ENCODE data around the gene SPRY4.
"Not testable (repeated sequence)": the region's sequence is repeated elsewhere in the genome, so short reads cannot be mapped to it uniquely, and the experiment has no call there.

Gene SPRY4

DNA sequence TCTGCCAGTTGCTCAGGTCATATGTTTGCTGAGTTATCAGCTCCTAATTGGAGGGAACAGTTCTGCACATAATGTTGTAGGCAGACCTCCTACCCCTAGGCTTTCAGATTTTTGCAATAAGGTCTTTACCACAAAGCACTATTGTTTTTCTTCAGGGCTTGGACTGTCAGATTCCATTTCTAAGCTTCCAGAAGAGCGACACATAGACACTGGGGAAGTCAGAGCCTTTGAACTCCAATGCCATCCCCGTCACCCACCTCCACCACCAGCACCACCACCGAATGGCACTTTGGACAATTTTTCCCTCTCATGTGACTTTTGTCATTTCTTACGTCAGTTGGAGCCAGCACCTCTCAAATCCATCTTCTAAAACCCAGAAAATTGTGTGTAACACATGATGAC, 28.3 kb upstream of the SPRY4 start:
- no peaks in the 10 kb centered on the region for H3K36me3 Mint-ChIP-seq (ENCODE audit: low read depth)
- H3K4me3 Mint-ChIP-seq: no peak overlapping the region
- H3K27me3 Mint-ChIP-seq: peaks cover 59% of the 10 kb centered on the region
- no peaks in the 10 kb centered on the region for H3K9me3 Mint-ChIP-seq
- H3K4me1 Mint-ChIP-seq (ENCODE audit: low read depth): peaks cover 13% of the 10 kb centered on the region
- H3K27ac Mint-ChIP-seq: no peak overlapping the region
- intact Hi-C loops (cut with micrococcal nuclease): no loop called here

DNA sequence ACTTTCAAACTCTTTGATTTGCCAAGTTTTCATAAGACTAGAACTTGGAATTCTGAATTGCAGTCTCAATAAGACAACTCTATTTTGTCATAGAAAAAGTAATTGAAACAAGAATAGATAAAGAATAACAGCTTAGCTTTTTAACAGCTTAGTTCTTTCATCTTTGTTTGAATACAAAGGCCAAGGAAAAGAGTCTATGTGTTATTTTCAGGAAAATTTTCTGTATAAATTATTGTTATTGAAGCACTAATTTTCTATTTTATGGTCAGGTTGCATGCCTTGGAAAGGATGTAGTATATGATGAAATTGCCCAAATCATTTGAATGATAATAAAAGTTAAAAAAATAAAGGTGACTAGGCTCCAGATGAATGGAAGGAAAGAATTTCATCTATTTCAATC, 25.2 kb upstream of the SPRY4 start:
- H3K27me3 Mint-ChIP-seq: peaks cover 64% of the 10 kb centered on the region

DNA sequence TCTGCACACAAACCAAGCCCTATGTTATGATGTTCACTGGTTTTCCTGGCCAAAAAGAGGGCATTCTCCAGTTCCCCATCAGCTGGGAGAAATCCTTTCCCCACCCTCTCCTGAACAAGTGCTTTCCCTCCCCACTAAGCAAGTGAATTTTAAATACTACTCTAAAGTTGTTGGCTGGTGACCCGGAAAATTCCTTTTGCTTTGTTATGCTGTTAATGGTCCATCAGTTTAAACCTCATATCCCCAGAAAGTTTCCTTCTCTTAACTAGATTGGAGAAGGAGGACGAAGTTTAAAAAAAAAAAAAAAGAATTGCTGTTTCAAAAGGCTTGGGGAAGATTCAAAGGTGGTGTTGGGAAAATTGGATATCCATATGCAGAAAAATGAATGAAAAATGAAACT, 21.9 kb upstream of the SPRY4 start:
- H3K36me3 Mint-ChIP-seq (ENCODE audit: low read depth): no peaks in the 10 kb centered on the region
- no peak overlapping the region for H3K4me3 Mint-ChIP-seq
- H3K27me3 Mint-ChIP-seq: peaks cover 74% of the 10 kb centered on the region
- no peaks in the 10 kb centered on the region for H3K4me1 Mint-ChIP-seq (ENCODE audit: low read depth)
- H3K9me3 Mint-ChIP-seq: peaks cover 29% of the 10 kb centered on the region
- intact Hi-C loops (cut with micrococcal nuclease): no loop called here
- no peak overlapping the region for H3K27ac Mint-ChIP-seq

More for the DNA sequence above, 25.2 kb upstream of the SPRY4 start:
- Mint-ChIP-seq H3K4me1 (ENCODE audit: low read depth) (peaks cover 4% of the 10 kb centered on the region), H3K9me3 (peaks cover 6% of the 10 kb centered on the region), H3K4me3 (no peak overlapping the region), H3K27ac (no peak overlapping the region), H3K36me3 (ENCODE audit: low read depth) (no peaks in the 10 kb centered on the region)
- intact Hi-C loops (cut with micrococcal nuclease): no loop called here

DNA sequence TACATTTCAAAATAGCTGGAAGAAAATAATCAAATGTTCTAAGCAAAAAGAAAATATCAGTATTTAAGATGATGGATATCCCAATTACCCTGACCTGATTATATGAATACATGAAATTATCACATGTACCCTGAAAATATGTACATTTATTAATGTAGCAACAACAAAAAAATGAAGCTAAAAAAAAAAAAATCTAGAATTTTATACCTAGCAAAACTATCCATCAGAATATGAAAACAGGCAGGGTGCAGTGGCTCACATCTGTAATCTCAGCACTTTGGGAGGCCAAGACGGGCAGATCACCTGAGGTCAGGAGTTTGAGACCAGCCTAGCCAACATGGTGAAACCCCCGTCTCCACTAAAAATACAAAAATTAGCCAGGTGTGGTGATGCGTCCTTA, 20.1 kb upstream of the SPRY4 start:
- H3K27ac Mint-ChIP-seq; H3K36me3 Mint-ChIP-seq (ENCODE audit: low read depth); H3K4me1 Mint-ChIP-seq (ENCODE audit: low read depth); intact Hi-C loops (cut with micrococcal nuclease); H3K4me3 Mint-ChIP-seq: not testable (repeated sequence)
- peaks cover 87% of the 10 kb centered on the region for H3K27me3 Mint-ChIP-seq
- peaks cover 29% of the 10 kb centered on the region for H3K9me3 Mint-ChIP-seq

DNA sequence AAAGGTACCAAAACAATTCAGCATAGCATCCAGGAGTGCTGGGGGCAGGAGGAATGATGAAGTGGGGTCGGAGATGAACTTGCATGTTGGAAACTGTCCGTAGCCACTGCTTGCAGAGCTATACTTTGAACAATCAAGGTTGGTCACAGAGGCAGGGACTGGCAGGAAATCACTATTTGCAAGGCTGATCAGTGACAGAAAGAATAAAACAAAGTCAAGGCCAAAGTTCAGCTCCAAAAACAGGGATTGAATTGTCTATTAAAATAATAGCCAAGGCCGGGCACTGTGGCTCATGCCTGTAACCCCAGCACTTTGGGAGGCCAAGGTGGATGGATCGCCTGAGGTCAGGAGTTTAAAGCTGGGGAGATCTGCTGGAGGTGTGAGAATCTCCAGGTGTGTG, 18.7 kb upstream of the SPRY4 start:
- H3K36me3 Mint-ChIP-seq (ENCODE audit: low read depth): no peaks in the 10 kb centered on the region
- no peak overlapping the region for H3K27ac Mint-ChIP-seq
- no peaks in the 10 kb centered on the region for H3K4me1 Mint-ChIP-seq (ENCODE audit: low read depth)
- no peak overlapping the region for H3K4me3 Mint-ChIP-seq
- peaks cover 29% of the 10 kb centered on the region for H3K9me3 Mint-ChIP-seq
- peaks cover 88% of the 10 kb centered on the region for H3K27me3 Mint-ChIP-seq
- intact Hi-C loops (cut with micrococcal nuclease): no loop called here

DNA sequence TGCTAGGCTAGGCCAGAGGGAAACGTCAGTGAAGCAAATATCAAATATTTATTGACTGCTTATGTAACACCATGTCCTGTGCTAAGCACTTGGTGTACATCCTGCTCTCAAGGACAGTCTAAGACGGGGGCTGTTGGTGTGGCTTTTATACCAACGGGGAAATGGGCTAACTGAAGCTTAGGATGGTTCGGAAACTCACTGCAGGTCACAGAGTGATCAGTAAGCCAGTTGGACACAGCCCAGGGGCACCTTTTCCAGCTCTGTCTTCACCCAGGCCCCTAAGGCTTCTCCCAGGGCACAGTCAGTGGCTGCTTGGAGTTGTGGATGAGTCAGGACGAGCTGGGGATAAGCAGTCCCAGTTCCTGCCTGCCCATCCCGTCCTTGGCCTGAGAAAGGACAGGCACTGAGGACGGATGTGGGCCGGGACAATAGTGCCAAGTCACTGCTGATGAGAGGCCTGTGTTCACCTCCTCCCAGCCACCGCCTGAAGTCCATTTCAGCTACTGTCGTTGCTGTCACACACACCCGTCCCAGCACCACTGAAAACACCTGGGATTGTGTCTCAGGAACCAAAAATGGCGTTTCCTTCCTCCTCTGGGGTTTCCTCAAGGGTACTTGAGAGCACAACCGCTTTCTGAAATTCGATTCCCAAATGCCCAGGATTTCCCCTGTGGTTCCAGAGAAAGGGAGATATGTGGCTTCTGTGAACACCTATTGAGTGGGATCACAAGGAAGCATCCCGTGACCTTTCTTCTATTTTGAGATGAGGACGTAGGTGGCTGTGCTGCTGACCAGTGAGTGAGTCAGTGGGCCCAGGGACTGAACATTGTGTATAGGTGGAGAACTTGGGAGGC, 17.5 kb upstream of the SPRY4 start:
- peaks cover 29% of the 10 kb centered on the region for H3K9me3 Mint-ChIP-seq
- no peak overlapping the region for H3K27ac Mint-ChIP-seq
- H3K27me3 Mint-ChIP-seq: peaks cover 81% of the 10 kb centered on the region
- intact Hi-C loops (cut with micrococcal nuclease): no loop called here
- H3K4me3 Mint-ChIP-seq: no peak overlapping the region
- no peaks in the 10 kb centered on the region for H3K36me3 Mint-ChIP-seq (ENCODE audit: low read depth)
- no peaks in the 10 kb centered on the region for H3K4me1 Mint-ChIP-seq (ENCODE audit: low read depth)

DNA sequence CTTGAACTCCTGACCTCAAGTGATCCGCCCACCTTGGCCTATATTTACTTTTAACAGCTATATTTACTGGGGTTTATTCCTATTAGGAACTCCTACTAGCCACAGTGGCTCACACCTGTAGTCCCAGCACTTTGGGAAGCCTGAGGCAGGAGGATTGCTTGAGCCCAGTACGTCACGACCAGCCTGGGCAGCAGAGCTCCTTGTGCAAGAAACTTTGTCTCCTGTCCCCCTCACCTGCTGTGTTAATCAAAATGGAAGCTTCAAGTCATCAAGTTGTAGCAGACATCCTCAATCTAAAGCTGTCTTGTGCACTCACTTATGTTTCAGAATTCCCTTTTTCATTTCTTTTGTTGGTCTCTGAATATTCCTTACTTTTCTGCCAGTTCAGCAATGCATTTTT, 15.0 kb upstream of the SPRY4 start:
- no peak overlapping the region for H3K4me3 Mint-ChIP-seq
- no peaks in the 10 kb centered on the region for H3K4me1 Mint-ChIP-seq (ENCODE audit: low read depth)
- H3K9me3 Mint-ChIP-seq: peaks cover 21% of the 10 kb centered on the region
- intact Hi-C loops (cut with micrococcal nuclease): no loop called here
- no peak overlapping the region for H3K27ac Mint-ChIP-seq
- H3K36me3 Mint-ChIP-seq (ENCODE audit: low read depth): no peaks in the 10 kb centered on the region
- H3K27me3 Mint-ChIP-seq: peaks cover 78% of the 10 kb centered on the region

DNA sequence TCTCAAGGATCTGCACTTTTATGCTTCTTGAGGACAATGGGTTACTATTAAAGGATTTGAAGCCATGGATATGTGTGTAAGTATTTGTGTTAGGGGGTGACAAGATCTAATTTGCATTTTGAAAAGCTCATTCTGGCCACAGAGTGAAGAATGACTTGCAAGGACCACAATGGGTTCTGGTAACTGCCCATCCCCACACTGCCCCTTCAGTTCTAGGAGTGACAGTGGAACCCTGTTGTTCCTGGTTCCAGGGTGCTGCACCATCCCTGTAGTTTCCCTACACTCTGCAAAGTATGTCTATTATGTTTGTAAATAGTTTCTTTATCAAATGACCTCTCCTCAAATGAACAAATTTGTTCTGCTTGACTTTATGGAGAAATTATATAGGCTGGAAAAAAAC, 9.7 kb upstream of the SPRY4 start:
- Mint-ChIP-seq H3K27ac (no peak overlapping the region), H3K4me1 (ENCODE audit: low read depth) (no peaks in the 10 kb centered on the region), H3K27me3 (peaks cover 71% of the 10 kb centered on the region), H3K9me3 (no peaks in the 10 kb centered on the region), H3K4me3 (no peak overlapping the region), H3K36me3 (ENCODE audit: low read depth) (no peaks in the 10 kb centered on the region)
- intact Hi-C loops (cut with micrococcal nuclease): no loop called here

DNA sequence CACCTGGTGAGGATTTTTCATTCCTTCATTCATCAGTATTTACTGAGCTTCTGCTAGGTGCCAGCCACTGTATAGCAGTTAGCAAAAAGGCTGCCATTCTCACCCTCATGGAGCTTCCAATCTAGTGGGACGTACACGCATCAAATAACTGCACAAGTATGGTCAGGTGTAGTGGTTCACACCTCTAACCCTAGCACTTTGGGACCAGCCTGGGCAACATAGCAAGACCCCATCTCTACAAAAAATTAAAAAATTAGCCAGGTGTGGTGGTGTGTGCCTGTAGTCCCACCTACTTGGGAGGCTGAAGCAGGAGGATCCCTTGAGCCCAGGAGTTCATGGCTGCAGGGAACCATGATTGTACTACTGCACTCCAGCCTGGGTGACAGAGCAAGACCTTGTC, 8.9 kb upstream of the SPRY4 start:
- H3K27ac Mint-ChIP-seq; intact Hi-C loops (cut with micrococcal nuclease); H3K4me1 Mint-ChIP-seq (ENCODE audit: low read depth); H3K4me3 Mint-ChIP-seq; H3K9me3 Mint-ChIP-seq; H3K36me3 Mint-ChIP-seq (ENCODE audit: low read depth): not testable (repeated sequence)
- H3K27me3 Mint-ChIP-seq: peaks cover 74% of the 10 kb centered on the region

DNA sequence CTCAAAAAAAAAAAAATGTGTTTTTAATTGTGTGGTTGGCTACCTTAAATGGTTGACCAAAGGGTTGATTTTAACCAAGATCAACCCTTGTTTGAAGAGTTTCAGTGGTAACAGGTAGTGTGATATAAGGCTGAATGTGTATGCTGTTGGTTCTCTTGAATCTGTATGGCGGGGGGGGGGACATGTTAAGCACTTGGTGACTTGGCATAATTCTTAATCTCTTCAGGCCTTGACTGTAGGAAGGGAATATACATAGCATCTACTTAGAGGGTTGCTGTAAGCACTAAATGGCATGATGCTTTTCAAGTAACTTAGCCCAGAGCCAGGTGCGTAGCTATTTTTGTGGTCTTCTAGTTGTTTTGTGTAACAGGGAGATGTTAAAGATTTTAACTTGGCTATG, 5.6 kb upstream of the SPRY4 start:
- intact Hi-C loops (cut with micrococcal nuclease): no loop called here
- no peak overlapping the region for H3K4me3 Mint-ChIP-seq
- no peak overlapping the region for H3K27ac Mint-ChIP-seq
- peaks cover 8% of the 10 kb centered on the region for H3K4me1 Mint-ChIP-seq (ENCODE audit: low read depth)
- peaks cover 83% of the 10 kb centered on the region for H3K27me3 Mint-ChIP-seq
- H3K9me3 Mint-ChIP-seq: no peaks in the 10 kb centered on the region
- no peaks in the 10 kb centered on the region for H3K36me3 Mint-ChIP-seq (ENCODE audit: low read depth)

DNA sequence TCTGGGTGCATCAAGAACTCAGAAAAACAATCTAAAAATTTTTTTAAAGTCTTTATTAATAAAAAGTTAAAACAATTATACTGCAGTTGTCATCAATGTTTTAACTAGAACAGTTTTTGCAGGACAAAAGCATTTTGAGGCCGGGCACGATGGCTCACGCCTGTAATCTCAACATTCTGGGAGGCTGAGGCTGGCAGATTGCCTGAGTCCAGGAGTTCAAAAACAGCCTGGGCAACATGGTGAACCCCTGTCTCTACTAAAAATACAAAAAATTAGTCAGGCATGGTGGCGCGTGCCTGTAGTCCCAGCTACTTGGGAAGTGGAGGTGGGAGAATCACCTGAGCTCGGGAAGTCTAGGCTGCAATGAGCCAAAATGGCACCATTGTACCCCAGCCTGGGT, 5.2 kb upstream of the SPRY4 start:
- no peak overlapping the region for H3K27ac Mint-ChIP-seq
- peaks cover 84% of the 10 kb centered on the region for H3K27me3 Mint-ChIP-seq
- intact Hi-C loops (cut with micrococcal nuclease): no loop called here
- no peaks in the 10 kb centered on the region for H3K9me3 Mint-ChIP-seq
- no peaks in the 10 kb centered on the region for H3K36me3 Mint-ChIP-seq (ENCODE audit: low read depth)
- H3K4me1 Mint-ChIP-seq (ENCODE audit: low read depth): peaks cover 12% of the 10 kb centered on the region
- H3K4me3 Mint-ChIP-seq: no peak overlapping the region

DNA sequence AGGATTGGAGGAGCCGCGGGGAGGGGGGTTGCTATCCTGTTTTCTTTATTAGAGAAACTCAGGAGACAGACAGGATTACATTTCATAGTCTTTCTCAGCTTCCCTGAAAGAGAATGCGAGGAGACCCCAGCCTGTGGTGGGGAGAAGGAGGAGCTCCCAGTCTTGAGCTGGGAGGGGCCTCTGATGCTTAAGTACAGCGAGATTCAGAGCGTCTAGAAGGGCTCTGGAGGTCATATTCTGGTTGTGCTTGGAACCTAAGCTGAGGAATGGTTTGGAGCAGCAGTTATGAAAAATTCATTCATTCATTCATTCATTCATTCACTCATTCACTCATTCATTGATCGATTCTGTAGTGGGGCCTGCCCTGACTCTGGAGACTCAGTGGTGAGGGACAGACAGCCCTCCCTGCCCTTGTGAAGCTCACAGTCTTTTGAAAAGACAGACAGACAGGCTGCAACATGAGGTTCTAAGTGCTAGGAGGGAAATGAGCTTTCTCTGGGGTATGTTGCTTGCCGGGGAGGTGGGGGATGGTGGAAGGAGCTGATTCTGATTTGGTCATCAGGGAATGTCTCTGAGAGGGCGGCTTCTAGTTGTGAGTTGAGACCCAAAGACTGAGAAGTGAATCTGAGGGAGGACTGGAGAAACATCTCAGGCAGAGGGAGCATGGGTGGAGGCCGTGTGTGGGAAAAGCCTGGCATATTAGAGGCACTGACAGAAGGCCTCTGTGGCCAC, 2.5 kb upstream of the SPRY4 start:
- H3K27me3 Mint-ChIP-seq: peaks cover 90% of the 10 kb centered on the region
- H3K9me3 Mint-ChIP-seq: no peaks in the 10 kb centered on the region
- no peak overlapping the region for H3K27ac Mint-ChIP-seq
- intact Hi-C loops (cut with micrococcal nuclease): loop anchor here (10.0 kb wide), 1 partner anchor 218 kb away; no protein-coding TSS in a partner anchor
- no peak overlapping the region for H3K4me3 Mint-ChIP-seq
- H3K36me3 Mint-ChIP-seq (ENCODE audit: low read depth): no peaks in the 10 kb centered on the region
- H3K4me1 Mint-ChIP-seq (ENCODE audit: low read depth): peaks cover 30% of the 10 kb centered on the region

DNA sequence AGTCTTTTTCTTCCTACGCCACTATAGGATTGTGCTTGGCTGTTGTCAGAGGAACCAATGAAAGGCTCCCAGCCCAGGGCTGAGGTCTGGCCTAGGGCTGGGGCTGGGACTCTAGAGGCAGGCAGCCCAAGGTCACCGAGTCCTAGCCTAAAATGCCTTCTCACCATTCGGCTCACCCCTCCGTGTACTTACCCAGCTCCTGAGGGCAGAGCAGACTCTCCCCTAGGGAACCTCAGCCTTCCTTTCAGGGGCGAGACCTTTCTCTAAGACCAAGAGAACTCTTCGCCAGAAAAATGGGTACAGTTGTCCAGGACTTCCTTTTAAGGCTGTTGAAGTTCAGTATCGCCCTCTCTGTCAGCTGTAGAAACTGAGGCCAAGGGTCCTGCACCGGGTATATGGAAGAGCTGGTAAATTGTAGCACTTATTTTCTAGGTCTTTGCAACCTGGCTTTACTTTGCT, 1.7 kb upstream of the SPRY4 start:
- intact Hi-C loops (cut with micrococcal nuclease): loop anchor here (10.0 kb wide), 1 partner anchor 218 kb away; no protein-coding TSS in a partner anchor
- peaks cover 30% of the 10 kb centered on the region for H3K4me1 Mint-ChIP-seq (ENCODE audit: low read depth)
- no peaks in the 10 kb centered on the region for H3K9me3 Mint-ChIP-seq
- no peak overlapping the region for H3K4me3 Mint-ChIP-seq
- no peaks in the 10 kb centered on the region for H3K36me3 Mint-ChIP-seq (ENCODE audit: low read depth)
- H3K27ac Mint-ChIP-seq: no peak overlapping the region
- H3K27me3 Mint-ChIP-seq: peaks cover 90% of the 10 kb centered on the region

DNA sequence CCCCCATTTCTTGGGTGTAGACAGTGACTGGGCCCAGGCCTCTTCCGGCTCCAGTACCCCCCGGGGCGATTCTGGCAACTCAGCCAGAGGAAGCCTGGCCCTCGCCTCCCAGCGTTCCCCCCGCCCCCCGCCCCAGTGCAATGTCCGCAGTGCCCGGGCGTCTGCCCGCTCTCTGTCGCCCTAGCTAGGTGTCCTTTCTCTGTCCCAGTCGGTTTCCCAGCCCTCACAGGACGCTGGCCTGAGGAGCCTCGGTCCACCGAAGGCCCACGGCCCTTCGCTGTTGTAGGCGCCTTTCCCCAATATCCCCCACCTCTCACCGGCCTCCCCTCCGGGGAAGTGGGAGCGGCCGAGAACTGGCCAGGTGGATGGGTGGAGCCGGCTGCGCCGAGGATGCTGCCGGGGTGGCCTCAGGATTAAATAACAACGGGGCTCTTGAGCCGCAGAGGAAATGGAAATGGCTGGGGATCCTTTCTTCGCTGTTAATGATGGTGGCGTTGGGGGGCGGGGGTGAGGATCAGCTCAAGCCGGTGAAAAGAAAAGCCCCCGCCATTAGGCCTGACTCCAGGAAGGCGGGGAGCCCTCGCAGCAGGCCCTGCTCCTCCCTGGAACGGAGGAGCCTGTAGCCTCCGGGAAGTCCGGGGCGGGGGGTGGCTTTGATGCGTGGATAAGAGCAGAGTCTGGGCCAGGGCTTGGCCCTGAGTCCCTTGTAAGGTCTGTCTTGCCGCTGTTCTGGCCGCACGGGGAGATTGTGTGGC, 1.1 kb upstream of the SPRY4 start:
- Mint-ChIP-seq H3K36me3 (ENCODE audit: low read depth) (no peaks in the 10 kb centered on the region), H3K27ac (no peak overlapping the region), H3K4me3 (no peak overlapping the region), H3K9me3 (no peaks in the 10 kb centered on the region), H3K4me1 (ENCODE audit: low read depth) (peaks cover 30% of the 10 kb centered on the region), H3K27me3 (peaks cover 94% of the 10 kb centered on the region)
- intact Hi-C loops (cut with micrococcal nuclease): loop anchor here (10.0 kb wide), 1 partner anchor 219 kb away; no protein-coding TSS in a partner anchor
